ENCODE data around the gene CBARP. TPM values are rescaled to one million over a fixed set of nuclear protein-coding genes. Genes with fewer than 3 reads are reported as not detected.

The CBARP gene
- polyA plus RNA-seq, 1 donor from 2014 or later: 18.2 TPM

DNA sequence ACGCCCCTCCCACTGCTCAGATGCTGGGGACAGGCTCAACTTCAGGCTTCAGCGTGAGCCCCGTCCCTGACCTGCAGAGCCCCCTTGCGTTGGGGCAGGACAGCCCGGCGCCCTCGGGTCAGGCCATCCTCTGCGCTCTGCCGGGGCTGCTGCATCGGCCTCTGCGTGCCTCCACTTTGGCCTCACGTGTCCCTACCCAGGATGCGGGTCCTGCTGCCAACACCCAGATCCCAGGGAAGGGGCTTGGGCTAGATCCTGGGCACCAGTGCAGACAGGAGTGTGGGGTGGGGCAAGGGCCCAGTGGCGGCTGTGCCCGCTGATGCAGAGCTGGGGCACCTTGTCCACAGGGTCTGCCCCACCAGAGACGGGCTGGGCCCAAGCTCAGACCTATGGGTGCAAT is 13.0 kb downstream of the CBARP start:
- Histone ChIP-seq H3K27me3 (ENCODE audit: insufficient read depth, low read depth, low read length) (no peaks in the 10 kb centered on the region), H3K9me3 (ENCODE audit: low read length) (no peaks in the 10 kb centered on the region), H3K36me3 (ENCODE audit: insufficient read depth, low read length) (no peaks in the 10 kb centered on the region), H2AFZ (ENCODE audit: low read depth, low read length) (no peak overlapping the region), H3K27ac (ENCODE audit: low read length) (no peak overlapping the region), H3K4me2 (ENCODE audit: low read length) (no peak overlapping the region), H3K4me3 (ENCODE audit: low read length) (no peak overlapping the region), H3K79me2 (replicated peaks; ENCODE audit: insufficient read depth, low read length) (no peaks in the 10 kb centered on the region), H3K9me2 (ENCODE audit: insufficient read depth, low read length) (no peaks in the 10 kb centered on the region), H3F3A (ENCODE audit: insufficient read depth, low read length, poor library complexity, severe bottlenecking) (no peaks in the 10 kb centered on the region), H4K20me1 (ENCODE audit: insufficient read depth) (no peaks in the 10 kb centered on the region), H3K9ac (ENCODE audit: low read length) (no peak overlapping the region)
- TF ChIP-seq MXI1 (conservative IDR thresholded peaks at IDR 0.05; ENCODE audit: poor library complexity, severe bottlenecking): no peak
- no peak for TF ChIP-seq REST (IDR thresholded peaks at IDR 0.05; ENCODE audit: borderline replicate concordance)
- TF ChIP-seq SMC3 (conservative IDR thresholded peaks at IDR 0.05; ENCODE audit: poor library complexity): no peak
- TF ChIP-seq, protein P1, sequence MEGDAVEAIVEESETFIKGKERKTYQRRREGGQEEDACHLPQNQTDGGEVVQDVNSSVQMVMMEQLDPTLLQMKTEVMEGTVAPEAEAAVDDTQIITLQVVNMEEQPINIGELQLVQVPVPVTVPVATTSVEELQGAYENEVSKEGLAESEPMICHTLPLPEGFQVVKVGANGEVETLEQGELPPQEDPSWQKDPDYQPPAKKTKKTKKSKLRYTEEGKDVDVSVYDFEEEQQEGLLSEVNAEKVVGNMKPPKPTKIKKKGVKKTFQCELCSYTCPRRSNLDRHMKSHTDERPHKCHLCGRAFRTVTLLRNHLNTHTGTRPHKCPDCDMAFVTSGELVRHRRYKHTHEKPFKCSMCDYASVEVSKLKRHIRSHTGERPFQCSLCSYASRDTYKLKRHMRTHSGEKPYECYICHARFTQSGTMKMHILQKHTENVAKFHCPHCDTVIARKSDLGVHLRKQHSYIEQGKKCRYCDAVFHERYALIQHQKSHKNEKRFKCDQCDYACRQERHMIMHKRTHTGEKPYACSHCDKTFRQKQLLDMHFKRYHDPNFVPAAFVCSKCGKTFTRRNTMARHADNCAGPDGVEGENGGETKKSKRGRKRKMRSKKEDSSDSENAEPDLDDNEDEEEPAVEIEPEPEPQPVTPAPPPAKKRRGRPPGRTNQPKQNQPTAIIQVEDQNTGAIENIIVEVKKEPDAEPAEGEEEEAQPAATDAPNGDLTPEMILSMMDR (IDR thresholded peaks at IDR 0.05; ENCODE audit: poor library complexity, severe bottlenecking): no peak
- TF ChIP-seq EZH2 (IDR thresholded peaks at IDR 0.05; ENCODE audit: borderline replicate concordance, insufficient read depth, low read length, poor library complexity, severe bottlenecking): no peak
- no peak for TF ChIP-seq RAD21 (conservative IDR thresholded peaks at IDR 0.05)
- TF ChIP-seq POLR2AphosphoS5 (IDR thresholded peaks at IDR 0.05): no peak
- no peak for TF ChIP-seq TAF1 (IDR thresholded peaks at IDR 0.05; ENCODE audit: low read depth)
- TF ChIP-seq EP300 (conservative IDR thresholded peaks at IDR 0.05; ENCODE audit: poor library complexity, severe bottlenecking): no peak

DNA sequence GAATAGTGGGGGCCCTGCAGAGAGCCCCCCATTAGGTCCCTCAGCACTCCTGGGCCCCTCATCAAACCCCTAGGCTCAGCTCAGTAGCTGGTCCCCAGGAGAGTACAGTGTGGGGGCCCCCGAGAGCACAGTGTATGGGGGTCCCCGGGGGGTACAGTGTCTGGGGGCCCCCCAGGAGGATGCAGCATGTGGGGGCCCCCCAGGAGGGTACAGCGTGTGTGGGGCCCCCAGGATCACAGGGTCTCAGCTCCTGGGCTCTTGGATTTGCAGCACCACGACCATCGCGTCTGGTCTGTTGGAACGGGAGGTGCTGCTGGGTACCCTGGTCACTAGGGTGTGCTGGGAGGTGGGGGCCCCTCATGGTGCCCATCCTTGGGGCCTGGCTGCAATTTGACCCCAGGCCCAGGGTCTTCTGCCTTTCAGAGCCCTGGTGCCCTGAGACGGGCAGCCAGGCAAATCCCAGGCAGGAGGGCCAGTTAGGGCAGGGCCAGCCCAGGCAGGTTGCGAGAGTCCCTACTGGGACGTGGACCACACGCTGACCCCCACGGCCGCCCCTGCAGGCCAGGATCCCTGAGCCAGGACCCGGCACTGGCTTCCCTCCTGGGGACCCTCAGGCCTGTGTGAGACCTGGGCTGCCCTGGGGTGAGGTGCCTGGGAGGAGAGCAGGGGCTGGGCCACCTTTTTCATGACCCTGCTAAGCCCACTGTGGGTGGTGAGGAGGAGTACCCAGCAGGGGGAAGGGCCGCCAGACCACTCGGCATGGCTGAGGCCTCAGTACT is 13.6 kb downstream of the CBARP start:
- Histone ChIP-seq H3K9ac (ENCODE audit: low read length) (no peak overlapping the region), H3K79me2 (replicated peaks; ENCODE audit: insufficient read depth, low read length) (no peaks in the 10 kb centered on the region), H3K27me3 (ENCODE audit: insufficient read depth, low read depth, low read length) (no peaks in the 10 kb centered on the region), H3K9me3 (ENCODE audit: low read length) (no peaks in the 10 kb centered on the region), H3K4me2 (ENCODE audit: low read length) (no peak overlapping the region), H3K4me3 (ENCODE audit: low read length) (no peak overlapping the region), H3K27ac (ENCODE audit: low read length) (no peak overlapping the region), H3K9me2 (ENCODE audit: insufficient read depth, low read length) (no peaks in the 10 kb centered on the region), H2AFZ (ENCODE audit: low read depth, low read length) (no peak overlapping the region), H3K36me3 (ENCODE audit: insufficient read depth, low read length) (no peaks in the 10 kb centered on the region), H4K20me1 (ENCODE audit: insufficient read depth) (no peaks in the 10 kb centered on the region), H3F3A (ENCODE audit: insufficient read depth, low read length, poor library complexity, severe bottlenecking) (no peaks in the 10 kb centered on the region)
- TF ChIP-seq REST (IDR thresholded peaks at IDR 0.05; ENCODE audit: borderline replicate concordance) (no peak), POLR2AphosphoS5 (IDR thresholded peaks at IDR 0.05) (no peak), SMC3 (conservative IDR thresholded peaks at IDR 0.05; ENCODE audit: poor library complexity) (no peak), EZH2 (IDR thresholded peaks at IDR 0.05; ENCODE audit: borderline replicate concordance, insufficient read depth, low read length, poor library complexity, severe bottlenecking) (no peak), MXI1 (conservative IDR thresholded peaks at IDR 0.05; ENCODE audit: poor library complexity, severe bottlenecking) (no peak), TAF1 (IDR thresholded peaks at IDR 0.05; ENCODE audit: low read depth) (no peak), EP300 (conservative IDR thresholded peaks at IDR 0.05; ENCODE audit: poor library complexity, severe bottlenecking) (no peak), RAD21 (conservative IDR thresholded peaks at IDR 0.05) (no peak)
- TF ChIP-seq, protein P1 (IDR thresholded peaks at IDR 0.05; ENCODE audit: poor library complexity, severe bottlenecking): no peak
